AG04450 (cell line): ENCODE results near the gene BOD1. TPM values are rescaled to one million over a fixed set of nuclear protein-coding genes. Genes with fewer than 3 reads are reported as not detected.

ENCODE experiments used
- CTCF ChIA-PET: fragments of 300-600, 350-600 bp; formaldehyde crosslinking; extraction: SDS; loops from one replicate; lab custom pipeline; 2022; ENCODE audit warnings: antibody characterized with exemption, inconsistent platforms; lab: Charles Lee
- POLR2A ChIA-PET: fragments of 350-600 bp; formaldehyde crosslinking; extraction: SDS; loops from one replicate; lab custom pipeline; 2021; ENCODE audit warnings: antibody characterized with exemption, inconsistent platforms; lab: Yijun Ruan, JAX
- DNase-seq: peaks from one replicate; pipeline ENCODE4 v3.0.0-alpha.2; 2011; ENCODE audit warnings: low read depth, low spot score
- H3K27ac ChIP-seq: one replicate; pipeline ENCODE4 v1.5.1; 2012; ENCODE audit warnings: low read depth, low read length, control low read depth
- H3K27me3 ChIP-seq: one replicate; pipeline ENCODE4 v1.6.0; 2012; ENCODE audit warnings: low read length; ENCODE audit not compliant: control insufficient read depth, insufficient read depth
- H3K4me3 ChIP-seq: 2 replicates; pipeline ENCODE4 v1.5.1; 2011; ENCODE audit warnings: mild to moderate bottlenecking, low read depth, low read length, control low read depth
- H3K9me3 ChIP-seq: 2 replicates; pipeline ENCODE4 v1.5.1; 2012; ENCODE audit warnings: low read length; ENCODE audit not compliant: control insufficient read depth, insufficient read depth
- CTCF ChIP-seq: IDR thresholded peaks from 2 replicates; pipeline ENCODE4 v1.5.1; 2011; ENCODE audit warnings: low read depth, low read length, control low read depth, inconsistent platforms
- polyA minus RNA-seq: library from RNA; depleted of rRNA, polyadenylated mRNA; stranded (reverse); fragments of >200 nt; gene quantifications from 2 replicates; pipeline ENCODE4 v1.2.3, GENCODE V29; 2011; rRNA and poly(A)+ RNA removed
- polyA plus RNA-seq: library from polyadenylated mRNA; depleted of rRNA; stranded (reverse); fragments of >200 nt; gene quantifications from 2 replicates; pipeline ENCODE4 v1.2.3, GENCODE V29; 2011; rRNA removed

The BOD1 gene
- 81.7 and 96.7 TPM in 2 replicates for polyA plus RNA-seq
- 57.5 and 70.5 TPM in 2 replicates for polyA minus RNA-seq

GRCh38 chr5:173616577-173617118, at the start of gene BOD1:
TSS of gene BOD1 (minus strand) at chr5:173616650. CDS start at chr5:173616436, 214 bp downstream.
- no peaks in the 10 kb centered on the region for H3K27me3 ChIP-seq
- ChIA-PET CTCF (interaction anchor here (0.7 to 11.6 kb wide), 50 partner anchors 9 to 909 kb away, joined by 3 to 222 read pairs (median 6); partner anchors contain the start of gene STC2), POLR2A (interaction anchor here (1.0 to 1.7 kb wide), 3 partner anchors 43 to 347 kb away, joined by 4 to 8 read pairs (median 6); partner anchors contain the start of gene STC2)
- peak within 1 kb of the TSS; percentile 92 for H3K27ac ChIP-seq
- TF ChIP-seq CTCF = no peak
- peak within 1 kb of the TSS; percentile 76 for H3K4me3 ChIP-seq
- DNase-seq = peak; percentile 93
- H3K9me3 ChIP-seq = no peaks in the 10 kb centered on the region

- TF ChIP-seq CTCF = no peak
- no peak for DNase-seq
- no peak overlapping the region for H3K4me3 ChIP-seq
- H3K27ac ChIP-seq = no peak overlapping the region
- H3K27me3 ChIP-seq = peaks cover 12% of the 10 kb centered on the region
- no peaks in the 10 kb centered on the region; the same call in 1 of the 2 replicates for H3K9me3 ChIP-seq
- ChIA-PET POLR2A (no interaction called here), CTCF (no interaction called here)
Observed at GRCh38 chr5:173665326-173665725, 48.9 kb upstream of the BOD1 start.

GRCh38 chr5:173664154-173664526, 47.7 kb upstream of the BOD1 start:
- H3K27ac ChIP-seq = no peak overlapping the region
- ChIA-PET CTCF (no interaction called here), POLR2A (no interaction called here)
- H3K4me3 ChIP-seq = no peak overlapping the region
- DNase-seq = no peak
- TF ChIP-seq CTCF = no peak
- peaks cover 4% of the 10 kb centered on the region for H3K27me3 ChIP-seq
- H3K9me3 ChIP-seq = peaks cover 5% of the 10 kb centered on the region

GRCh38 chr5:173663352-173664153, 47.1 kb upstream of the BOD1 start:
- no peak overlapping the region for H3K4me3 ChIP-seq
- TF ChIP-seq CTCF = no peak
- POLR2A ChIA-PET = no interaction called here
- peaks cover 5% of the 10 kb centered on the region for H3K9me3 ChIP-seq
- no peak for DNase-seq
- peaks cover 3% of the 10 kb centered on the region for H3K27me3 ChIP-seq
- CTCF ChIA-PET = no interaction called here
- no peak overlapping the region for H3K27ac ChIP-seq
